Measurements from ENCODE around the gene MOK.

The MOK gene

GRCh38 chr14:102279688-102280348 lies 25.1 kb downstream of the MOK start:
- no peak overlapping the region for H3K27ac ChIP-seq
- no peak for TF ChIP-seq CTCF (conservative IDR thresholded peaks at IDR 0.05)

- TF ChIP-seq CTCF (conservative IDR thresholded peaks at IDR 0.05), result no peak
- H3K27ac ChIP-seq, result no peak overlapping the region
Measured at GRCh38 chr14:102279282-102279681, 25.7 kb downstream of the MOK start.

DNA sequence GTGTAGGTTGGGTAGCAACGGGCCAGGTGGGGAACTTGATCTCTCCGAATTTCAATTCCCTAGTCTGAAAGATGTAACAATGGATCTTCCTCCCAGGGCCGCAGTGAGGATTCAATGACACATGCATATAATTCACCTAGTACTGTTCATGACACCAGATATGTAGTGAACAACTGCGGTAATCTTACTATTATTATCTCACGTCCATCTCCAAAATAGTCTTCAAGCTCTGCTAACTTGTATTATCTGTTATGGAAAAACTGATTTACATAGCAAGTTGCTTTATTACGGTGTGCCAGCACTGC lies 26.4 kb downstream of the MOK start:
- H3K27ac ChIP-seq, result no peak overlapping the region
- TF ChIP-seq CTCF (conservative IDR thresholded peaks at IDR 0.05), result no peak

GRCh38 chr14:102277874-102278630 lies 26.9 kb downstream of the MOK start:
- no peak overlapping the region for H3K27ac ChIP-seq
- TF ChIP-seq CTCF (conservative IDR thresholded peaks at IDR 0.05), result no peak

GRCh38 chr14:102275866-102276265 lies 29.1 kb downstream of the MOK start:
- no peak overlapping the region for H3K27ac ChIP-seq
- no peak for TF ChIP-seq CTCF (conservative IDR thresholded peaks at IDR 0.05)

- no peak for TF ChIP-seq CTCF (conservative IDR thresholded peaks at IDR 0.05)
- no peak overlapping the region for H3K27ac ChIP-seq
Measured at GRCh38 chr14:102272392-102272791, 32.6 kb downstream of the MOK start.

DNA sequence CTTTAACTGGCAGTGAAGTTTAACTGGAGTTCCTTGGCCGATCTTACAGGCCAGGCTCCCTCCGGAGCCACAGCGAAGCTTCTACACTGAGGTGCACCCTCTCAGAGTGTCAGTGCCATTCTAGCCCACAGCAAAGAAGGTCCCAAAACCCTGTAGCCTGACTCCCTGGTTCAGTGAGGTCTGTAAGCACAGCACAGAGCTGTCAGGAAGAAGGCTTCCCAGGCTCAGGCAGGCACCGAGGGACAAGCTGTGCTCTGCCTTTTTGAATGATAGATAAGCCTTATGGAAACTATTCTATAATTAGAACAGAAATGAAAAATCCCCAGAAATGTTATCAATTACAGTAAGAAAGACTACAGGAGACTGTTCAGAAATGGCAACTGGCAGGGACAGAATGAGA lies 40.2 kb downstream of the MOK start:
- TF ChIP-seq CTCF (conservative IDR thresholded peaks at IDR 0.05), result no peak
- H3K27ac ChIP-seq, result no peak overlapping the region
